ENCODE results near the gene HOXD13.
A peak's percentile ranks its signal among the peaks of the same experiment; 100 is the strongest.

HOXD13 gene

DNA sequence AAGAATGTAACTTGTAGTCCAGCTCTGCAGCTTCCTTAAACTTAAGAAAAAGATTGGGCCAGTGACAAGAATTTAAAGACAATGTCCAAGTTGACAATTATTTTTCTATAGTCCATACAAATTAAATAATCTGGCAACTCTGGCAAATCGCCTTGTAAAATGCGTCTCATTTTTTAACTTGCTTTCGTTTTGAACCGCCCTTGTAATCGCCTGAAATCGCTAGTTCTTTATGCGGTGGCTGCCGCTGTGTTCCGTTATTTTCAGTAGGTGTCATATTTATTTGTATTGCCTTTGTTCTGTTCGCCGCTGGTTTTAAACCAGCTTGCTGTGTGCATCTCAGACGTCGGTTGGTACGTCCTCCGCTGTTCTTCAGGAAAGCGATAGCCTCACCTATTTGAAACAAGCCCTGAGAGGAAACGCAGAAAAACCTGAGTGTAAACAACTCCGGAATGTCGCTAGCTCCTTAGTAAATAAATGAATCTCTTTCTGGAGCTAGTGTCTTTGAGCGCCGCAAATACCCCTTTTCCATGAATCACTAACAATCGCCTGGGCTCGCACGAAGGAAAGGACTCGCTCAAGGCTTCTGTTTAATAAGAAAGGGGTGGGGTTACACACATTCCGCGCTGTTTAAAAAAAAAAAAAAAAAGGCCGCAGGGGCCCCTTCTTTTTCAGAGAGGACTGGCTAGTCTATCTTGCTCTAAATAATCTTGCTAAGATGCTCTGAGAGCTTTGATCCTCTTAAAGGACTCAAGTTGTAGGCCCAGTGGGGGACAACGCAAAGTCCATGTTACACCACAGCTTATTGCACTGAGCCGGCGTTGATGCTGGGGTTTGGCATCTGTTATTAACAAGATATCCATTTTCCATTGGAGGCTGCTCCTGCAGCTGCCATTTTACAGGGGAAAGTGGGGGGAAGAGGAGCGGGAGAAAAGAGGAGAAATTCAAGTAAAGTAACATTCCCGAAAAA is 40.0 kb downstream of the HOXD13 start:
- DNase-seq (ENCODE audit: low spot score) = peak; percentile 69

DNA sequence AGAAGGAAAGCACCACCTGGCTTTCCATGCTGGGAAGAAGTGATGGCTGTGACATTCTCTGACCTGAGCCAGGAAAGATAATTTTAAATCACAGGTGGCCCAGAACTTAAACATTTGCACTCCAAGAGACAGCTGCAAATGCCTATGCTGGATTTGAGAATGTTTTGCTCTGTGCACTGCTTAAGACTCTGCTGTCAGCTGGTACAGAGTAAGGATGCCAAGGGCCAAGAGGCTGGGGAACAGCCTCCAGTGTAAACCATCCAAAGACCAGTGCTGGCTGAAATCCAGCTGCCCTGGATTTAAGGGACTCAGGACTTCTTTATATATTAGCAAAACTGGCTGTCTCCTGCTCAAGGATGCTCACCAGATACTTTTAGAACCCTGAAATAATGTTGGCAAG is 40.9 kb downstream of the HOXD13 start:
- no peak for DNase-seq (ENCODE audit: low spot score)

DNA sequence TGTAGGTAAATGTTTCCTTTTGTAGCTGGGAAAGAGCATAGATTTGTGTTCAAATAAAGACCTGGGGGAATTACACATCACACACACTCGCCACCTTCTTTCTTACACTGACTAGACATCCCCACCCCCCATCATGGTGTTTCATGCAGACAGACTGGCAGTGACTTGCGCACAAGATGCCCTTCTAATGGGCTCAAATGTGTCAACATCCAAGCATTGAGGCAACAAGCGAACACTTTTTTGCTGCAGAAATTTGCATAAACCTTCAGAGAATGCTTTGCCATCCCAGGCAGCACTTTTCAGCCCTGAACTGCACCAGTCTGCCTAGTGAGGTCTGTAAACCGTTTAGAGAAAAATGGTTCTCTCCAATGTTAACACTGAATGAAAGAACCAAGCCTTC is 41.5 kb downstream of the HOXD13 start:
- DNase-seq (ENCODE audit: low spot score) = peak; percentile 35

DNA sequence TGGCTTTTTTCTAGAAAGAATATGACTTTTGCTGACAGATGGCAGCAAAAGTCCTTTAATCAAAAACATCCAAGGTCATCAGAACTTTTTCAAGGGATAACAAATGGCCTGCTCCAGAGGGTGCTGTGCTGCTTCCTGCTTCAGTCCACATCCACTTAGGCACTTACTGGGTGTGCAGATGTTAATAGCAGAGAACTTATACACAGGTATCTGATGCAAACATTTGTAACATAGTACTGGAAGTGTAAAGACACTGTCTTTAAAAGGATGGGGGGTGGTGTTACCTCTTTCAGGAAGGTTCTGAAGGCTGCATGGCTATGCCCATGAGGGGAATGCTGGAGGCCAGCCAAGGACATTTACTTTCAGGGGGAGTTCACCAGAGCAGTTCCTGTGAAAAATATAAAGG is 42.5 kb downstream of the HOXD13 start:
- DNase-seq (ENCODE audit: low spot score) = peak; percentile 34

DNA sequence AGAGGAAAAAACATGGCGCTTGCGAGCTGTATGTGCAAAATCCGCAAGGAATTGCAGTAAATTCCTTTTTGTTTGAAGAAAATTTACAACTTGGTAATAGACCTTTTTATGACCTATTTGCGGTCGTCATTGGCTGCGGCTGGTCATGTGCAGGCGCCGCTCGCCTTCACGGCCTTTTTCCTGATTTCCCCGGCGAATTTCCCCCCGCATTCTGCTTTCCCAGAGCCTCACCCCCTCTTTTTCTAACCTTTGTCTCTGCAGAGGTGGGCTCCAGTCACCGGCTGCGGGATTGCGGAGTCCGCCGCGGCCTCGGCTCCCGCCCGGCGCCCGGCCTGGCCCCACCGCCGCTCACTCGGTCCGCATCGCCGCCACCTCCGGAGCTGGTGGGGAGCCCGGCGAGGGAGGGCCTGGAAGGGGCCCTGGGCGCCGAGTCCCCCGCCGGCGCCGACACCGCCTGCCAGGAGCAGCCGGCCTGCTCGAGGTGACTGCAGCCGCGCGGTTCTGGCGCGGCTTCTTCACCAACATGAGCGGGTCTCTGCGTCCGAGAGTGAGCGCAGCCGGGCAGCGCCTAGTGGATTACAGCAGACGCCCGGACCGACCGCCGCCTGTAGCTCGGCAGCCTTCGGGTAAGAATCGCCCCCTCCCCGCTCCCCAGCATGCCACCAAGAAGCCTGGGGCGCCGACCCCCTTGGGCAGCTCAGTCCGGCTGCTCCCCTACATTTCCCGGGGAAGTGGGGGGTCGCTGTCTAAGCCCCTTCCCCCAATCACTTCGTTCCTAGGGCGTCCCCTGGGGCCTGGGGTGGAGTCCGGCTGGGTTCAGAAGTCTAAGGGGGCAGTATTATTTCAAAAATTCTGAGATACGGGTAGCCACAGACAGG is 44.1 kb downstream of the HOXD13 start:
- peak; percentile 54 for DNase-seq (ENCODE audit: low spot score)

DNA sequence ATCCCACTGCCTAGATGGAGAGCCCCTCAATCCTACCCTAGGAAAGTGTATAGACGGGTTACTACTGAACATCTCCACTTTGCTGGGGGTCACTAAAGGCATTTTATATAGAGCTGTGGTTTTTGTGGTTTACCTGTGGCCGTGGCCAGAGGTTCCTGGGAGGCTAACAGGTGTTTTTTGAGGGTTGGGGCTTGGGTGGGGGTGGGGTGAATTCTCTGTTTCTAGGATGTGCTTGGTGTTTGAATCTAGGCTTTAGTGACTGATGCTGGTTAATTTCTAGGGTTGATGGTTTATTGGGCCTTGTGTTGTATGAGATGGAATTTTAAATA is 44.7 kb downstream of the HOXD13 start:
- no peak for DNase-seq (ENCODE audit: low spot score)

DNA sequence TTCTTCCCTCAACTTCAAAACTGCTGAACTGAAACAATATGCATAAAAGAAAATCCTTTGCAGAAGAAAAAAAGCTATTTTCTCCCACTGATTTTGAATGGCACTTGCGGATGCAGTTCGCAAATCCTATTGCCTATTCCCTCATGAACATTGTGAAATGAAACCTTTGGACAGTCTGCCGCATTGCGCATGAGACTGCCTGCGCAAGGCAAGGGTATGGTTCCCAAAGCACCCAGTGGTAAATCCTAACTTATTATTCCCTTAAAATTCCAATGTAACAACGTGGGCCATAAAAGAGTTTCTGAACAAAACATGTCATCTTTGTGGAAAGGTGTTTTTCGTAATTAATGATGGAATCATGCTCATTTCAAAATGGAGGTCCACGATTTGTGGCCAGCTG is 45.4 kb downstream of the HOXD13 start:
- DNase-seq (ENCODE audit: low spot score) = no peak

DNA sequence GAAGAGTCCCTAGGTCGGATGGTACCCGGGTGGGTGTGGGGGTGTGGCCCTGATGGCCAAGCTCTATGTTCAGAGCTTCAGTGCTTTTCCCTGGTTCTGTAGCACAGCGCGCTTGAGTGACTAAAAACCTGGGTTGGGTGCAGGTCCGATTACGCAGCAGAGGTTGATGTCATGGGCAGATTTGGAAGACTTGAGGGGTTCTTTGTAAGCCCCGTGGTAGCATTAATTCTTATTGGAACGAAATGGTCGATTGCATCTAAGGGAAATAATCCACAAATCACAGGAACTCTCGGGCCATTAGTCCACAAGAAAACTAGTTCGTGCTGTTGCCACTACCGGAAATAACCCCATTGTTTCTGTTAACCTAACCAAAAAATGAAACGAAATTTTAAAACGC is 46.0 kb downstream of the HOXD13 start:
- DNase-seq (ENCODE audit: low spot score) = no peak

DNA sequence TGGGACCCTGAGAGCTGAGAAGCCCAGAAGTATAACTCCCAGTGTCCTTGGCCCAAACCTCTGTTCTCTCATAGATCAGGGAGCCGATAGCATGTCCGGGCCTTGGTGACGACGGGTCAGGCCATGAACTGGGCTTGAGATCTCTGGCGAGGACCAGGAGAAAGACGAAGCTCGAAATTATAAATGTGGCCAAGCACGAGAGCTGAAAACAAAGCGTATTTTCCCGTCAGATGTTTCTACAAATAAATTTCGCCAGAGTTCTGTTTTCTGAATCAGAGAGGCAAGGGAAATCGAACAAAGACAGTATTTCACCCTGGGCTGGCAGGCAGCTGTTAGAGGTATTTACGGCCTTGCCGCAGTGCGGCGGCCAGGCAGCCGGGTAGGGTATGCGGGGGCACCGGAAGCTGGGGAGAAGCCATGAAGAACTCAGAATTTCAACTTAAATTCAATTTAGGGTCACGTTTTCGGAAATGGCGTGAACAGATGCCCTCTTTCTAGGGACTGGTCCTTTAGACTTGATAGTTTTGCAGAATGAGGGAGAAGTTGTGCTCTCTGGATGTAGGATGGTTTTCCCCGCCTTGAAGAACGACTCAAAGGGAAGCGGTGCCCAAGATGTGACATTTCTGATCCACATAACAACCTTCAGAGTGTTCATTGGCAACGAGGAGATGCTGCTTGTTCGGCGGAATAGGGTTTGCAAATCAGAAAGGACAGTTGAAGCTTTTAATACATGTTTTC is 46.6 kb downstream of the HOXD13 start:
- no peak for DNase-seq (ENCODE audit: low spot score)

DNA sequence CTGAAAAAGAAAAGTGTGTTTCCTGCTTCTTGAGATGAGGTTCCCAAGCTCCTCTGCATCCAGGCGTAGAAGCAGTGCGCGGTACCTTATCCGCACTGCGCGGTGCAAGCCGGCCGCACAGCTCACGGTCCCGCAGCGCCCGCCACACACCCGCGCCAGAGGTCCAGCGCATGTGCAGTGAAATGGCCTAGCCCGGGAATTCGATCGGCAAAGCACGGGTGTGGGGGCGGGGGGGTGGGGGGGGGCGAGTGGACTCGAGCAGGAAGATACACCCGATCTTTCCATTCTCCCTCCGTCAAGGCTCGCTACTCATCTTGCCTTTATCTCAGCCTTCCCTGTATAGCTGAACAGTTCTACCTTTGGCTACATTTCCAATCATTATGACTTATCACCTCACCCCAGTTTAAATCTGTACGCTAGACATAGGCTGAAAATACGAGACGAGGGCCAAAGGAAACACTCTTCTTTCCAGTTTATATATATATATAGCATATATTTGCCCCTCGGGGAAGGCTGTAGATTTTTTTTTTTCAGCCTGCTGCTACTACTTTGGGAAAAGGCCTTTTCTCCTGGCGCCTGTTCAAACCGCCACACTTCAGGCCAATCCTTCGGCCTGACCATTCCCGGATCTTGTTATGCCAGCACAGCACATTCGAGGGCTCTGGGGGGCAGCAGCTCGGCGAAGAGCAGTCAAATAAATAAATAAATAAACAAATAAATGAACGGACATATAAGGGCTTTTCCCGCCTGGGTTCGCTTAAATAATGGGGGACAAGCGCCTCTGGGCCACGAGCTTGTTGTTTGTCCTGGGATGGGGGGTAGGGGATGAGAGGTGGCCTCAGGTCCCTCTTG is 47.4 kb downstream of the HOXD13 start:
- DNase-seq (ENCODE audit: low spot score) = peak; percentile 42

DNA sequence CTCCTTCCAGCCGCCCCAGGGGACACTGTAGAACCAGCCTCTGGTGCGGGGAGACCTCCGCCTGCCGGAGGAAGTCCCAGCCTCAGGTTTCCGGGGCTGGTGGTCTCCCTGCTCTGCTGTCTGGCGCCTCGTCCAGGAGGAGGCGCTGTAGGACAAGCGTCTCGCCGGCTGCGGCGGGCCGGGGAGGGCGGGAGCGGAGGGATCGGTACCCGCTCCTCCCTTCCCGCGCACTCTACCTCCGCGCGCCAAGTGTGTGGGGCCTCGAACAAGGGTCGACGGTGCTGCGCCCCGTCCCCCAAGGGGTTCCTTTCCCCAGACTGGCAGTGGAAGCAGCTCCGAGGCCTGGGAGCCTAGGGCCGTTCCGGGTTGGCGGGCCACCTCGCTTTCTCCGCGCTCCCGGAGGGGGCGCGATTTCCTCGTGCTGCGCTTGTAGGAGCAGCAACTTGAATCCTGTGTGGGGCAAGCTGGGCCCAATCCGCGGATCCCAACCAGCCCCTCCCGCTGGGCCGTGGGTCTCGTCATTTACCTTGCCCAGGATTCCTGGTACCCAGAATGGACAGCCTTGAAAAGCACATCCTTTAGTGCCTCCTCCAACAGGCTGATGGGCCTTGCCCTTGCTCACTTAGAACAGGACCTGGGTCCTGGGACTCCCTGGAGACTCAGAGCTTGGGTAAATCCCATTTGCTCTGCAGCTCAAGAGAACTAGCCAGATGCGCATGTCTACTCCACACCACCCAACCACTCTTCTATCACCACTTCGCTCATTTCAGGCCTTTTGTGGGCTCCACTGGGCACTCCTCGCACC is 48.2 kb downstream of the HOXD13 start:
- DNase-seq (ENCODE audit: low spot score) = peak; percentile 84

DNA sequence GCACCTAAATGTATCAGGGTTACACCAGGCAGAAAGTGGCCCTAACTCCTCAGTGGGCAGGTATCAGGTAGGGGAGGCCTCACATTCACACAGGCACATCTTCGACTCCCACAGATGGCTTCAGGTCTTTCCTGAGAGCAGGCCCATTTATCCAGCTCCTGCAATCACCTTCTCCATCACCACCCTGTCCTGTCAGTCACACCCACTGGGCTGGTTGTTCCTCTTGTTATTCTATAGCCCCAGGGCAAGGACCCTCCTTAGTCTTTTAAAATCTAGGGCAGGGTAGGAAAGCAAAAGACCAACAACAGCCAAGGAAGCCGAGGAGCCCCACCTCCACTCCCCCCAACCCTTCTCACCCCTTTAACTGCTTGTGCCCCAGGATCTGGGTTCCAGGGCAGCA is 49.8 kb downstream of the HOXD13 start:
- no peak for DNase-seq (ENCODE audit: low spot score)

Measured in kidney tubule cell (primary cell).